Thyroid gland (tissue), 4 donors: Measurements from ENCODE around the gene COL6A3. TPM values are rescaled to one million over a fixed set of nuclear protein-coding genes. Genes with fewer than 3 reads are reported as not detected.

Experiments used
- DNase-seq, 2 donors: peaks; one replicate each; pipeline ENCODE4 v3.0.0-alpha.2; 2019
- H3K27ac ChIP-seq, 3 donors: fragments of 200-600 bp; sonication (generic); 1 replicate in 2 of 3; 2 replicates in 1 of 3; pipeline ENCODE4 v1.5.1; 2016 to 2019; ENCODE audit warnings: mild to moderate bottlenecking in 1 of 3, moderate library complexity in 1 of 3
- H3K27me3 ChIP-seq: fragments of 200-600 bp; sonication (generic); one replicate; pipeline ENCODE4 v1.5.1; 2019
- H3K36me3 ChIP-seq, 2 donors: fragments of 200-600 bp; sonication (generic); one replicate each; pipeline ENCODE4 v1.5.1; 2016 to 2019
- H3K4me1 ChIP-seq, 2 donors: fragments of 200-600 bp; sonication (generic); one replicate each; pipeline ENCODE4 v1.5.1; 2017 to 2019
- H3K4me3 ChIP-seq, 3 donors: fragments of 200-600 bp; sonication (generic); replicated peaks in 1 of 3; 1 replicate in 2 of 3; 2 replicates in 1 of 3; pipeline ENCODE4 v1.5.1; 2016; ENCODE audit warnings: mild to moderate bottlenecking in 1 of 3
- H3K9me3 ChIP-seq: fragments of 200-600 bp; sonication (generic); one replicate; pipeline ENCODE4 v1.5.1; 2017
- POLR2A ChIP-seq, 2 donors: fragments of 450-650 bp; IDR thresholded peaks; one replicate each; pipeline ENCODE4 v1.6.1; 2017; ENCODE audit warnings: antibody characterized with exemption in 2 of 2, mild to moderate bottlenecking in 2 of 2, moderate library complexity in 1 of 2
- WGBS, 2 donors: methylation state at CpG; one replicate each; pipeline ENCODE4 v1.1.5; 2017; 5-methylcytosine and 5-hydroxymethylcytosine counted together
- intact Hi-C: fragments of 100-400 bp; cut with DNase I; formaldehyde crosslinking; loops from one replicate; pipeline ENCODE4 v1.15.1; 2023
- total RNA-seq, 4 donors: library from RNA; depleted of rRNA; stranded (reverse); fragments of >200 nt; gene quantifications; one replicate each; pipeline ENCODE4 v1.2.3, GENCODE V29; 2016
- TF ChIP-seq, protein P1 (sequence below), 6 experiments: fragments of 200-600 bp in 3 of 6; fragments of 450-650 bp in 3 of 6; sonication (generic) in 3 of 6; IDR thresholded peaks; one replicate each; pipeline ENCODE4 v1.5.1; 2016 to 2019; ENCODE audit warnings: antibody characterized with exemption in 6 of 6, mild to moderate bottlenecking in 2 of 6, inconsistent platforms in 1 of 6, moderate library complexity in 1 of 6

COL6A3 gene
- total RNA-seq, 4 donors from 2014 or later = 82.6 to 168 (median 146) TPM

DNA sequence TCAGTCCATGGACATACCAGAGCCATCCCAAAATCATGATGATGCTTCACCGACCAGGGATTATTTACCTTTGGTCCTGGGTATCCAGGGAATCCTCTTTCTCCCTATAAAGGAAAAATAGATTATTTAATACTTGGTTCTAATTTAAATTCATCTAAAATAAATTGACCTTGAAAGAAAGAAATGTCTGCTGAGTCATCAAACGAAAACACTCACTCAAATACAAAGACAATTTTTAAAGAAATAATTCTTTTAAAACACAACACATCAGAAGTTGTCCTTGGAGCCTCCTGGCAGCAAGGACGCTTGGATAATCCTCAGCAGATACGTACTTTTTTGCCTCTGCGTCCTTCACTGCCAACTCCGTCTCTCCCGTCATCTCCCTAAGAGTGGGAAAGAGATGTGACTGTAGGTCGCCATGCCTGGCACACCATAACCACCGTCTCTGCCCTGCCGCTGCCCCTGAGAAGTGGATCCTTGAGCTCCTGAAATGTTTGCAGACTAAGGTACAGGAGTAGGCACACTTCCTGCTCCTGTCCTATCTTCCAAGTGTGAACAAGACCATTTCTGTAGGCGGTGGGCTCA is 65.6 kb downstream of the COL6A3 start:
- DNase-seq = no peak
- Histone ChIP-seq H3K27ac (no peak overlapping the region), H3K4me1 (no peaks in the 10 kb centered on the region), H3K27me3 (no peaks in the 10 kb centered on the region), H3K4me3 (no peak overlapping the region), H3K36me3 (no peaks in the 10 kb centered on the region), H3K9me3 (no peaks in the 10 kb centered on the region)
- WGBS, 2 donors = 84 to 91% methylated on average over 11 of the region's 11 CpGs
- TF ChIP-seq, protein P1, sequence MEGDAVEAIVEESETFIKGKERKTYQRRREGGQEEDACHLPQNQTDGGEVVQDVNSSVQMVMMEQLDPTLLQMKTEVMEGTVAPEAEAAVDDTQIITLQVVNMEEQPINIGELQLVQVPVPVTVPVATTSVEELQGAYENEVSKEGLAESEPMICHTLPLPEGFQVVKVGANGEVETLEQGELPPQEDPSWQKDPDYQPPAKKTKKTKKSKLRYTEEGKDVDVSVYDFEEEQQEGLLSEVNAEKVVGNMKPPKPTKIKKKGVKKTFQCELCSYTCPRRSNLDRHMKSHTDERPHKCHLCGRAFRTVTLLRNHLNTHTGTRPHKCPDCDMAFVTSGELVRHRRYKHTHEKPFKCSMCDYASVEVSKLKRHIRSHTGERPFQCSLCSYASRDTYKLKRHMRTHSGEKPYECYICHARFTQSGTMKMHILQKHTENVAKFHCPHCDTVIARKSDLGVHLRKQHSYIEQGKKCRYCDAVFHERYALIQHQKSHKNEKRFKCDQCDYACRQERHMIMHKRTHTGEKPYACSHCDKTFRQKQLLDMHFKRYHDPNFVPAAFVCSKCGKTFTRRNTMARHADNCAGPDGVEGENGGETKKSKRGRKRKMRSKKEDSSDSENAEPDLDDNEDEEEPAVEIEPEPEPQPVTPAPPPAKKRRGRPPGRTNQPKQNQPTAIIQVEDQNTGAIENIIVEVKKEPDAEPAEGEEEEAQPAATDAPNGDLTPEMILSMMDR (IDR thresholded peaks at IDR 0.05) = no peak
- TF ChIP-seq POLR2A (IDR thresholded peaks at IDR 0.05) = no peak
- intact Hi-C loops = no loop called here

DNA sequence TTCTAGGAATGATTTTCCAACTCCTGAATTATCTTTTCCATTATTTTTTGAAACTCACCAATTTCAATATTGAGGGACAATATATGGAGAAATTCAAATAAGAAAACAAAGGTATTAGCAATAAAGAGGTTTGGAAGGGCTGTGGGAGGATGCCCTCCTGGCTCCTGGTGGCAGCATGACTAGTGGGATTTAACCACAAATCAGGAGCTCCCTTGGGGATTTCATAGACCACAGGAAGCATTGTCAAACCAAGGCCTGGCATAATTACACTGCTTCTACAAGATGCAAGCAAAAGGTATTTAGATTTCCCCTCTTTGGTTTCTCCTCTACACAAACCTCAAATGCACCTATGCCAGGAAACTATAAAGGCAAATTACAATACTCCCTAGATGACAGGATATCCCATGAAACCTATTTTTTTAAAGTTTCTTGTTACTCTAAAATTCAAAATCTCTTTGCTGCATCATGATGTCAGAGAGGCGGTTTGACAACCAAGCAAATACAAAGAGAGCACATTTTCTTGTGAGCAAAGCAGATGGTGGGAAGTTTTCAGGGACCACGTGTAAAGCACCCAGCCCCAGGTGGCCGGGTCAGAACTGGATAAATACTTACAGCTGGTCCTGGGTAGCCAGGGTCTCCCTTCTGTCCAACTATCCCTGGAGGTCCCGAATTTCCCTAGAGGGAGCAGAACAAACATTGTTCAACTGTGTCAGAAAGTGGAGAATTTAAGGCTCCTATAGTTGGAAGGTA is 67.9 kb downstream of the COL6A3 start:
- Histone ChIP-seq H3K4me1 (no peaks in the 10 kb centered on the region), H3K36me3 (no peaks in the 10 kb centered on the region), H3K27ac (no peak overlapping the region), H3K9me3 (no peaks in the 10 kb centered on the region), H3K4me3 (no peak overlapping the region), H3K27me3 (no peaks in the 10 kb centered on the region)
- WGBS, 2 donors = 81 to 83% methylated on average over 4 of the region's 4 CpGs
- intact Hi-C loops = no loop called here
- no peak for TF ChIP-seq POLR2A (IDR thresholded peaks at IDR 0.05)
- TF ChIP-seq, protein P1 (IDR thresholded peaks at IDR 0.05) = no peak
- DNase-seq = no peak

- intact Hi-C loops = no loop called here
- no peak for DNase-seq
- H3K27me3 ChIP-seq = no peaks in the 10 kb centered on the region
- TF ChIP-seq, protein P1 (IDR thresholded peaks at IDR 0.05) = no peak
- no peak for TF ChIP-seq POLR2A (IDR thresholded peaks at IDR 0.05)
- H3K4me1 ChIP-seq = no peaks in the 10 kb centered on the region
- no peaks in the 10 kb centered on the region for H3K36me3 ChIP-seq
- WGBS, 2 donors = 67 to 79% methylated on average over 7 of the region's 7 CpGs
- no peak overlapping the region for H3K27ac ChIP-seq
- H3K4me3 ChIP-seq = no peak overlapping the region
- H3K9me3 ChIP-seq = no peaks in the 10 kb centered on the region
Observed at GRCh38 chr2:237345411-237345810, 68.6 kb downstream of the COL6A3 start.

GRCh38 chr2:237344942-237345341 is 69.0 kb downstream of the COL6A3 start:
- intact Hi-C loops = no loop called here
- no peaks in the 10 kb centered on the region for H3K9me3 ChIP-seq
- no peaks in the 10 kb centered on the region for H3K27me3 ChIP-seq
- H3K36me3 ChIP-seq = no peaks in the 10 kb centered on the region
- TF ChIP-seq, protein P1 (IDR thresholded peaks at IDR 0.05) = no peak
- no peak for TF ChIP-seq POLR2A (IDR thresholded peaks at IDR 0.05)
- no peak for DNase-seq
- H3K4me3 ChIP-seq = no peak overlapping the region
- no peak overlapping the region for H3K27ac ChIP-seq
- WGBS, 2 donors = 87 to 88% methylated on average over 6 of the region's 6 CpGs
- no peaks in the 10 kb centered on the region for H3K4me1 ChIP-seq

GRCh38 chr2:237343993-237344392 is 70.0 kb downstream of the COL6A3 start:
- no peak for DNase-seq
- TF ChIP-seq, protein P1 (IDR thresholded peaks at IDR 0.05) = no peak
- TF ChIP-seq POLR2A (IDR thresholded peaks at IDR 0.05) = no peak
- intact Hi-C loops = no loop called here
- WGBS, 2 donors = 83 to 86% methylated on average over 5 to 9 of the region's 9 CpGs
- H3K27me3 ChIP-seq = no peaks in the 10 kb centered on the region
- H3K4me3 ChIP-seq = no peak overlapping the region
- no peak overlapping the region for H3K27ac ChIP-seq
- H3K36me3 ChIP-seq = no peaks in the 10 kb centered on the region
- no peaks in the 10 kb centered on the region for H3K4me1 ChIP-seq
- H3K9me3 ChIP-seq = no peaks in the 10 kb centered on the region
